Right lobe of liver (tissue), 6 donors: Measurements from ENCODE around the gene POLR1F. TPM values are rescaled to one million over a fixed set of nuclear protein-coding genes. Genes with fewer than 3 reads are reported as not detected.

Experiments
- ATAC-seq, 4 donors: fragments of 200-7000 bp; cut with Tn5 transposase; one replicate each; pipeline ENCODE4 v1.9.1; 2020; ENCODE audit warnings: mild to moderate bottlenecking in 4 of 4, moderate library complexity in 4 of 4
- DNase-seq, 3 donors: peaks; one replicate each; pipeline ENCODE4 v3.0.0-alpha.2; 2020
- H3K27ac ChIP-seq, 3 donors: fragments of 200-600 bp; one replicate each; pipeline ENCODE4 v1.8.0; 2022
- H3K27me3 ChIP-seq, 2 donors: fragments of 200-600 bp; one replicate each; pipeline ENCODE4 v1.8.0; 2022
- H3K36me3 ChIP-seq, 4 donors: fragments of 200-600 bp; sonication (generic) in 1 of 4; one replicate each; pipeline versions ENCODE4 v1.5.1 to v1.8.0; 2017 to 2022; ENCODE audit warnings: control low read depth in 1 of 4
- H3K4me1 ChIP-seq, 4 donors: fragments of 200-600 bp; sonication (generic) in 1 of 4; one replicate each; pipeline versions ENCODE4 v1.5.1 to v1.8.0; 2017 to 2022; ENCODE audit warnings: control low read depth in 1 of 4
- H3K4me3 ChIP-seq, 3 donors: fragments of 200-600 bp; one replicate each; pipeline ENCODE4 v1.8.0; 2022
- H3K9me3 ChIP-seq, 4 donors: fragments of 200-600 bp; sonication (generic) in 1 of 4; one replicate each; pipeline versions ENCODE4 v1.5.1 to v1.8.0; 2017 to 2022; ENCODE audit warnings: control low read depth in 1 of 4
- CTCF ChIP-seq, 4 donors: fragments of 200-600 bp in 3 of 4; fragments of 450-650 bp in 1 of 4; IDR thresholded peaks; one replicate each; pipeline versions ENCODE4 v1.5.1 to v1.8.0; 2016 to 2022; ENCODE audit warnings: antibody characterized with exemption in 4 of 4, mild to moderate bottlenecking in 2 of 4
- POLR2A ChIP-seq: fragments of 450-650 bp; IDR thresholded peaks from one replicate; pipeline ENCODE4 v1.6.1; 2017; ENCODE audit warnings: antibody characterized with exemption, mild to moderate bottlenecking
- WGBS: methylation state at CpG from one replicate; pipeline ENCODE4 v1.1.6; 2018; ENCODE audit warnings: low coverage, low lambda C conversion rate; ENCODE audit not compliant: insufficient coverage; ENCODE audit errors: missing lambda C conversion rate; 5-methylcytosine and 5-hydroxymethylcytosine counted together
- intact Hi-C, 2 donors: fragments of 100-400 bp; cut with DNase I; formaldehyde crosslinking; loops; one replicate each; pipeline versions ENCODE4 v1.11.2 to v1.14.1; 2022
- total RNA-seq, 6 experiments: library from RNA; depleted of rRNA in 2 of 6; stranded (reverse); fragments of >200 nt in 2 of 6; fragmentation: NEBNext Ultra II Directional in 3 of 6; extraction: Animal tissue kit (Norgen Biotek cat#: 25700) in 3 of 6; gene quantifications; one replicate each; pipeline versions ENCODE4 v1.1.0 to v1.2.4, GENCODE V29; 2016 to 2023
- donor health status: DM: no; HTN: yes; CAD: no.
- donor health status: DM: no; HTN: no; CAD: no.
- donor health status: DM: no; HTN: no; CAD: no.
- donor health status: DM: no; HTN: yes; CAD: no.
- donor health status: DM: no; HTN: yes; CAD: no.

Gene POLR1F
- total RNA-seq, 6 experiments from 2014 or later = 2.9 to 10.1 (median 6.2) TPM

- no peaks in the 10 kb centered on the region for H3K27me3 ChIP-seq
- no peak for ATAC-seq
- TF ChIP-seq CTCF (IDR thresholded peaks at IDR 0.05) = no peak
- TF ChIP-seq POLR2A = no peak
- no peak for DNase-seq
- WGBS = 47% methylated on average over 1 of the region's 1 CpG
- no peak overlapping the region for H3K4me3 ChIP-seq
- no peaks in the 10 kb centered on the region for H3K9me3 ChIP-seq
- intact Hi-C loops = no loop called here
- H3K27ac ChIP-seq = no peak overlapping the region
- H3K4me1 ChIP-seq = no peaks in the 10 kb centered on the region
- no peaks in the 10 kb centered on the region for H3K36me3 ChIP-seq
These were observed 6.7 kb upstream of the POLR1F start for GRCh38 chr7:19715499-19715898.

- Histone ChIP-seq H3K27ac (no peak overlapping the region), H3K36me3 (no peaks in the 10 kb centered on the region), H3K27me3 (no peaks in the 10 kb centered on the region), H3K9me3 (no peaks in the 10 kb centered on the region), H3K4me3 (no peak overlapping the region), H3K4me1 (no peaks in the 10 kb centered on the region)
- DNase-seq = no peak
- 14% methylated on average over 1 of the region's 1 CpG for WGBS
- intact Hi-C loops = no loop called here
- peak in 1 of 4 donors; percentile 24 for ATAC-seq
- TF ChIP-seq CTCF (IDR thresholded peaks at IDR 0.05) = peak; percentile 50 to 60 (median 56)
- TF ChIP-seq POLR2A = no peak
These were observed 4.8 kb upstream of the POLR1F start for GRCh38 chr7:19713676-19714075.

- Histone ChIP-seq H3K4me1 (peaks cover 0 to 17% (median 2%) of the 10 kb centered on the region in 4 donors), H3K4me3 (peak overlapping the region in 2 of 3 donors; percentile 68 to 96), H3K27me3 (no peaks in the 10 kb centered on the region), H3K36me3 (no peaks in the 10 kb centered on the region), H3K9me3 (no peaks in the 10 kb centered on the region), H3K27ac (no peak overlapping the region)
- TF ChIP-seq POLR2A = no peak
- TF ChIP-seq CTCF (IDR thresholded peaks at IDR 0.05) = no peak
- DNase-seq (no peak), ATAC-seq (no peak)
- whole genome bisulfite sequencing = 57% methylated on average over 6 of the region's 6 CpGs
- intact Hi-C loops = no loop called here
These were observed 377 bp upstream of the POLR1F start for GRCh38 chr7:19709249-19709578.

- Histone ChIP-seq H3K9me3 (no peaks in the 10 kb centered on the region), H3K36me3 (no peaks in the 10 kb centered on the region), H3K4me3 (no peak overlapping the region), H3K27ac (no peak overlapping the region), H3K4me1 (peaks cover 0 to 17% (median 2%) of the 10 kb centered on the region in 4 donors), H3K27me3 (no peaks in the 10 kb centered on the region)
- DNase-seq (no peak), ATAC-seq (no peak)
- intact Hi-C loops = no loop called here
- TF ChIP-seq CTCF (IDR thresholded peaks at IDR 0.05) = no peak
- TF ChIP-seq POLR2A = no peak
- 63% methylated on average over 3 of the region's 3 CpGs for WGBS
These were observed 1.6 kb downstream of the POLR1F start for GRCh38 chr7:19707240-19707639.

GRCh38 chr7:19705663-19706062, 3.2 kb downstream of the POLR1F start:
- no peak for DNase-seq
- 100% methylated on average over 2 of the region's 2 CpGs for WGBS
- Histone ChIP-seq H3K27ac (no peak overlapping the region), H3K4me3 (no peak overlapping the region), H3K9me3 (no peaks in the 10 kb centered on the region), H3K27me3 (no peaks in the 10 kb centered on the region), H3K4me1 (peaks cover 0 to 17% (median 2%) of the 10 kb centered on the region in 4 donors), H3K36me3 (no peaks in the 10 kb centered on the region)
- ATAC-seq = no peak
- intact Hi-C loops = no loop called here
- TF ChIP-seq POLR2A (no peak), CTCF (IDR thresholded peaks at IDR 0.05) (no peak)
